HG02973 (cell line): ENCODE results near the gene AOPEP.
A peak's percentile ranks its signal among the peaks of the same experiment; 100 is the strongest.

Source experiments
- ATAC-seq: cut with Tn5 transposase; IDR thresholded peaks from one replicate; pipeline ENCODE4 v1.9.1; 2021; ENCODE audit warnings: moderate library complexity; ENCODE audit not compliant: unreplicated experiment

AOPEP gene

GRCh38 chr9:95048225-95049087 is 322.0 kb downstream of the AOPEP start:
- peak; percentile 65 for ATAC-seq

- no peak for ATAC-seq
These were observed 323.3 kb downstream of the AOPEP start for GRCh38 chr9:95049761-95050160.

DNA sequence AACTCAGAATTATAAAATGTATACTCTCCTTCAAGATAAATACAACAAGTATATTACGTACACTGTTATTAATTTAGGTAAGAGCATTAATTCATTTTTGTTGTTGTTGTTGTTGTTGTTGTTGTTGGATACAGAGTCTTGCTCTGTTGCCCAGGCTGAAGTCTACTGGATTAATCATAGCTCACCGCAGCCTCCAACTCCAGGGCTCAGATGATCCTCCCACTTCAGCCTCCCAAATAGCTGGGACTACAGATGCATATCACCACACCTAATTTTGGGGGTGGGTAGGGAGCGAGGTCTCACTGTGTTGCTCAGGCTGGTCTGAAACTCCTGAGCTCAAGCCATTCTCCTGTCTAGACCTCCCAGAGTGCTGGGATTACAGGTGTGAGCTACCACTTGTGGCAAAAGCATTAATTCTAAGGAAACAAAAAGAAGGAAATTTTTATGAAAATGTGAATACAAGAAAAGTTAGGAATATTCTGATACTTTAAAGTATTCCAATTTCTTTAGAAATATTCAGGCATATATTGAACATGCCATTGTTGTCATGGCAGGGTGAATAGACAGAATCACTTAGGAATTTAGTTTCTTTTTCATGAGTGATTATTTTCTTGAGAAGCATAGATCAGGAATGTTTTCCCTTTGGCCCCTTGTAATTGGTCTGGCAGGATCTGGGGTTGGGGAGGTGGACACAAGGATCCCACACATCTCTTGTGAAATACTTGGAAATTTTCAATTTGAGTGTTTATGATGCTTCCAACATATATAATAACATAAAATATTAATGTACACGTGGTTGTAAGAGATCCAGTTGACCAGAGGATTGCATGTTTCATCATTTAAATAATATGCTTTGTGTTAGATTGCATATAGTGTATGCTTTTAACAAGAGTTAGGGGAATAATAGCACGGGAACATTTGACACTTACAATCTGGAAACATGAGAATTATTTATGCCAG is 327.4 kb downstream of the AOPEP start:
- no peak for ATAC-seq

- no peak for ATAC-seq
These were observed 328.9 kb downstream of the AOPEP start for GRCh38 chr9:95055334-95055850.

GRCh38 chr9:95055851-95056551 is 329.5 kb downstream of the AOPEP start:
- no peak for ATAC-seq

DNA sequence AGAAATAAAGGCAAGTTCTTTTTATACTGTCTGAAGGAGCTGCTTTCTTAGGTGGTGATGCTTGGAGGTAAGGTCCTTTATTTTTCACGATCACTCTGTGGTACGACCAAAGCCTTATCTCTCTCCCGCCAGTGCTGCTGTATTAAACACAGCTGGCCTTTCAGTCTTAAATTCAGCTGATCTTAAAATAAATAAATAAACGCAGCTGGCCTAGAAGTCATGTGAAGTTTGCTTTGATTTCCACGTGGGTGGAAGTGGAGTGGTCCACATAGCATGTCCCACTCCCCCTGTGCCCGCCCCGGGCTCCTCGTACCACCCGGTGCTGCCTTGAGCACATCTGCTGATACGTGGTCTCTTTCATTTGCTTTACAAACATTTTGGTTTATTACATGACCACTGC is 330.6 kb downstream of the AOPEP start:
- ATAC-seq, result no peak

DNA sequence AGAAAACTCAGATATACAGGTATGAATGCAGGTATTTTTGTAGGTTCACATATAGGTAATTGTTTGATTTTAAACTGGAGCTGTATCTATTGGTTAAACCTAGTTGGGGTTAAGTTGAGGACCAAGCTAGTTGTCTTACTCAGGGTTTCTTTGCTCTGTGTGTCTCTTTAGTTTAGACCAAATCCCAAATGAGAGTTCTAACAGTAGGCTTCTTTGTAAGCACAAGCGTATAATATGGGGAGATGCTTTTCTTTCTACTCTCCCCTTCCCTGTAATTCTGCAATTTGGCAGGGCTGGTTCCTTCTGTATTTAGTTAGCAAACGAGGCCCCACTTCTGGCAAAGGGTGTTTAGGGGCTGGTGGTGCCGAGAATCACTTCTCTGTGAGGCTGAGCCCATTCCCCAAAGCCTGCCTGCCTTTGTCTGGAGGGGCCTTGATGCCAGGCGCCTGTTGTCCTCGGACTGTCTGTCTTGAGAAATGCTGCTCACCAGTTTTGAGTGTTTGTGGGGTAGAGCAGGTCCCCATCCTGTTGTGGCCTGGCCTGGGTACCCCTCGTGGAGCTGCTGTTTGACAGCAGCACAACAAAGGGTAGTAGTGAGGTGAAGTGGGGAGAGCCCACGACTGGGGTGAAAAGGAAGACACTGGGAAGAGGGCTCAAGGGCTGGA is 331.8 kb downstream of the AOPEP start:
- no peak for ATAC-seq

DNA sequence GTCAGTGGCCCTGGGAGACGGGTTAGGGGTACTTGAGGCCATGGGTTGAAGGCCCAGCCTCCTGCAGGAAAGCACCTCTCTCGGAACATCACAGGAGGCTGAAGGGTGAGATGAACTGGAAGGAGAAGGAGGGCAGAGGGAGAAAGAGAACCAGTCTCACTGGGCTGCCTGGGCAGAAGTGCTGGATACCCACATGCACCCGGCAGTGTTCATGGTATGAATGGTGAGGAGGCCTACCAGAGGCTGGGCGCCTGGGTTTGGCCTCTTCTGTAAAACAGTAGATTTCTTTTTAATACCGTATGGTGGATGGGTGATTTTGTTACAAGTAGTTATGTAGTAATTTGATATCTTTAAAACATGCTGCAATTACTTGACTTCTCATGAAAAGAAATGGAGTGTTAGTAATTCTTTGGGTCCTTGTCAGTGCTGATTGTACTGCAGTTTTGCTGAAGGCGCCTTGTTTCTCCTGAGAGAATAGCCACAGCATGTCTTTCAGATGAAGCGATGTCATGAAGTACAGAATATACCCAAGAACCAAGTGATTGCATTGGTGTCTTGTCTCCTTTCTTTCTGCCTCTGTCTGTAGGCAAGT is 332.4 kb downstream of the AOPEP start:
- no peak for ATAC-seq

GRCh38 chr9:95060234-95060633 is 333.7 kb downstream of the AOPEP start:
- ATAC-seq, result no peak

- ATAC-seq, result no peak
These were observed 334.4 kb downstream of the AOPEP start for GRCh38 chr9:95060916-95061315.

GRCh38 chr9:95061916-95062595 is 335.6 kb downstream of the AOPEP start:
- ATAC-seq, result no peak

- no peak for ATAC-seq
These were observed 336.1 kb downstream of the AOPEP start for GRCh38 chr9:95062596-95063065.

DNA sequence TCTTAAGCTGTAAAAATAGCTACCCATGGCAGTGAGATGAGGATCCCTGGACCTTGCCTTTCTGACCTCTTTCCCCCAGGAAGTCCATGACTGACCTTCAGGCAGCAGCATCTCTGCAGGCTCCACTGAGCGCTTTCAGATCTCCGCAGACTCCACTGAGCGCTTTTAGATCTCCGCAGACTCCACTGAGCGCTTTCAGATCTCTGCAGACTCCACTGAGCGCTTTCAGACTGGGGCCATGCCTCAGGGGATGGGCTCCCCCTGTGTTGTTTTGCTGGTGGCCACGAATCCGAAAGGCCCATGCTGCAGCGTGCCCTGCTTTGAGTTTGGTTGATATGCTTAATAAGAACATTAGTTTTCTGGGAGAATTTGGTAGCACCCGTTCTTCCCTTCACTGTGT is 336.8 kb downstream of the AOPEP start:
- ATAC-seq, result no peak

DNA sequence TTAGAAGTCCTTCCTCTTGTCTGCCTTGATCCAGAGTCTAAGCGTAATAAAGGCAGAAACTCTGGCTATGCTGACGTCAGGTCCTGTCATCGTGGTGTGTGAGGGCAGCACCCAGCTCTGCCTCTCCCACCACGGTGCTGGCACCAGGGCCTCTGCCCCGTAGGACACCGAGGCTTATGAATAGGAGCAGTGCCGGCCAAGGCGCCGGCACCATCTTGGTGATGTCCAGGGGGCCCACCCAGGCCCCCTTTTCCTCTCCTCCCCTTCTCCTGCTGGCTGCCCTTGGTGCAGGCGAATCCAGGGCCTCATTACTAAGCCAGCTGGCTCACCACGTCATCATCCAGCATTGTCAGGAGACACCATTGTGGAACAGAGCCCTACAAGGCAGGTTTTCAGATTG is 338.7 kb downstream of the AOPEP start:
- no peak for ATAC-seq

DNA sequence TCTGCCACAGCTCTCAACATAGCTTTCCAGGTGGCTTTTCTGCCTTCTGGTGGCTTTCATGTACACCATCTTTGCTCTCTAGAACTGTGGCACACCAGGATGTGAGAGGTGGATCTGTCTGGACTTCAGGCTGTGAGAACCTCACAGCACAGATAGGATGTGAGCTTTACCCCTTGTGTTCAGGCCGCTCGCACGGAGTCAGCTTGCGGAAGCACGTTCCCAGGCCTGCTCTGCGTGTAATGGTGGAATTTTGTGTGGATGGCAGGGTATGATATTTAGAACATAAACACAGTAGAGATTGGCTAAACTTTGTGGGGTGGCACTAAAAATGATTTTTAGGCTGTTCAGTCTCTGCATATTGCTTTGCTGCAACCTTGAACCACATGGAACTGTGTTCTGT is 340.6 kb downstream of the AOPEP start:
- no peak for ATAC-seq

DNA sequence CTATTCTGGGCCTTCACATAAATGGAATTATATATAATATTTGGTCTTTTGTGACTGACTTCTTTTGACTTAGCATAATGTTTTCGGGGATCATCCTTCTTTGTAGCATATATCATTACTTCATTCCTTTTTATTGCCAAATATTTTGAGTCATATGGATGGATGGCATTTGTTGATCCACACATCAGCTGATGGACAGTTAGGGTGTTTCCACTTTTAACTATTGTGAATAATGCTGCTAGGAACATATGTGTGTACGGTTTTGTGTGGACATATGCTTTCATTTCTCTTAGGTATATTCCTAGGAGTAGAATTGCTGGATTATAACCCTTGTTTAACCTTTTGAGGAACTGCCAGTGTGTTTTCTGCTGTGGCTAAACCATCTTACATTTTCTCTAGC is 341.4 kb downstream of the AOPEP start:
- no peak for ATAC-seq

DNA sequence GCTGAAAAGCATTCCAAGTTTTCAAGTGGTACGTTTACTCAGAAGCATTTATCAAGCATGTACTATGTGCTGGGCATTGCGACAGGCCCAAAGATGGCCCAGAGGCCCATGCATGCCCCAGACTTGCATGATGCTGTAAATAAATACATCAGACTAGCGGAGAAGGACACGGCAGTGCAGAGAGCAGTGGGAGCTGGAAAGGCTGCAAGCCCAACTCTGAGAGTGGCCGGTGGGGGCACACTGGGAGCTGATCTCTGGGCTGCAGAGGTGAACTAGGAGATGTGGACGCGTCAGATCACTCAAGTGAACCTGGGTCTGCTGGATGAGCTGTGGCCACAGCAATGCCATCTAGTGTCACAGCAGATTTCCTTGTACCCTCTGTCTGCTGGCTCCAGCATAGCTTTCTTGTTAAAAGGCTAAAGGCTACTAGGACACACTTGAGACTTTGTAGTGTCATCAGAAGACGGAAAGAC is 344.1 kb downstream of the AOPEP start:
- no peak for ATAC-seq

GRCh38 chr9:95071450-95071849 is 345.0 kb downstream of the AOPEP start:
- no peak for ATAC-seq

- no peak for ATAC-seq
These were observed 345.4 kb downstream of the AOPEP start for GRCh38 chr9:95071925-95072324.
